ENCODE measurements around the gene NPY5R. TPM values are rescaled to one million over a fixed set of nuclear protein-coding genes. Genes with fewer than 3 reads are reported as not detected.

NPY5R gene
- total RNA-seq, 3 donors from 2014 or later: 0.22 to 1.2 (median 0.25) TPM

- TF ChIP-seq, protein P1, sequence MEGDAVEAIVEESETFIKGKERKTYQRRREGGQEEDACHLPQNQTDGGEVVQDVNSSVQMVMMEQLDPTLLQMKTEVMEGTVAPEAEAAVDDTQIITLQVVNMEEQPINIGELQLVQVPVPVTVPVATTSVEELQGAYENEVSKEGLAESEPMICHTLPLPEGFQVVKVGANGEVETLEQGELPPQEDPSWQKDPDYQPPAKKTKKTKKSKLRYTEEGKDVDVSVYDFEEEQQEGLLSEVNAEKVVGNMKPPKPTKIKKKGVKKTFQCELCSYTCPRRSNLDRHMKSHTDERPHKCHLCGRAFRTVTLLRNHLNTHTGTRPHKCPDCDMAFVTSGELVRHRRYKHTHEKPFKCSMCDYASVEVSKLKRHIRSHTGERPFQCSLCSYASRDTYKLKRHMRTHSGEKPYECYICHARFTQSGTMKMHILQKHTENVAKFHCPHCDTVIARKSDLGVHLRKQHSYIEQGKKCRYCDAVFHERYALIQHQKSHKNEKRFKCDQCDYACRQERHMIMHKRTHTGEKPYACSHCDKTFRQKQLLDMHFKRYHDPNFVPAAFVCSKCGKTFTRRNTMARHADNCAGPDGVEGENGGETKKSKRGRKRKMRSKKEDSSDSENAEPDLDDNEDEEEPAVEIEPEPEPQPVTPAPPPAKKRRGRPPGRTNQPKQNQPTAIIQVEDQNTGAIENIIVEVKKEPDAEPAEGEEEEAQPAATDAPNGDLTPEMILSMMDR (IDR thresholded peaks at IDR 0.05): no peak
- Histone ChIP-seq H3K4me1 (ENCODE audit: low read depth) (peaks cover 7% of the 10 kb centered on the region), H3K4me3 (no peak overlapping the region), H3K36me3 (ENCODE audit: low read depth) (no peaks in the 10 kb centered on the region), H3K9me3 (no peaks in the 10 kb centered on the region)
- DNase-seq: no peak
- intact Hi-C loops (cut with DNase I, micrococcal nuclease): no loop called here
- no peak for ATAC-seq
Measured at GRCh38 chr4:163372029-163372428, 28.3 kb downstream of the NPY5R start.

GRCh38 chr4:163378661-163379060, 35.0 kb downstream of the NPY5R start:
- TF ChIP-seq, protein P1 (IDR thresholded peaks at IDR 0.05): no peak
- intact Hi-C loops (cut with DNase I, micrococcal nuclease): no loop called here
- H3K36me3 ChIP-seq (ENCODE audit: low read depth): no peaks in the 10 kb centered on the region
- H3K9me3 ChIP-seq: no peaks in the 10 kb centered on the region
- ATAC-seq (no peak), DNase-seq (no peak)
- no peak overlapping the region for H3K4me3 ChIP-seq
- H3K4me1 ChIP-seq (ENCODE audit: low read depth): peaks cover 7% of the 10 kb centered on the region

- Histone ChIP-seq H3K4me1 (ENCODE audit: low read depth) (peaks cover 2% of the 10 kb centered on the region), H3K4me3 (no peak overlapping the region), H3K9me3 (no peaks in the 10 kb centered on the region), H3K36me3 (ENCODE audit: low read depth) (no peaks in the 10 kb centered on the region)
- intact Hi-C loops (cut with DNase I, micrococcal nuclease): no loop called here
- ATAC-seq (peak; percentile 86), DNase-seq (peak in 2 of 3 donors; percentile 36 to 47)
- TF ChIP-seq, protein P1 (IDR thresholded peaks at IDR 0.05): no peak
Measured at GRCh38 chr4:163380703-163381102, 37.0 kb downstream of the NPY5R start.

- no peaks in the 10 kb centered on the region for H3K9me3 ChIP-seq
- intact Hi-C loops (cut with DNase I, micrococcal nuclease): no loop called here
- peak in 1 of 3 donors; percentile 29 for DNase-seq
- no peak overlapping the region for H3K4me3 ChIP-seq
- ATAC-seq: peak; percentile 80
- TF ChIP-seq, protein P1 (IDR thresholded peaks at IDR 0.05): no peak
- no peaks in the 10 kb centered on the region for H3K36me3 ChIP-seq (ENCODE audit: low read depth)
- H3K4me1 ChIP-seq (ENCODE audit: low read depth): no peaks in the 10 kb centered on the region
Measured at GRCh38 chr4:163382178-163382869, 38.6 kb downstream of the NPY5R start.

DNA sequence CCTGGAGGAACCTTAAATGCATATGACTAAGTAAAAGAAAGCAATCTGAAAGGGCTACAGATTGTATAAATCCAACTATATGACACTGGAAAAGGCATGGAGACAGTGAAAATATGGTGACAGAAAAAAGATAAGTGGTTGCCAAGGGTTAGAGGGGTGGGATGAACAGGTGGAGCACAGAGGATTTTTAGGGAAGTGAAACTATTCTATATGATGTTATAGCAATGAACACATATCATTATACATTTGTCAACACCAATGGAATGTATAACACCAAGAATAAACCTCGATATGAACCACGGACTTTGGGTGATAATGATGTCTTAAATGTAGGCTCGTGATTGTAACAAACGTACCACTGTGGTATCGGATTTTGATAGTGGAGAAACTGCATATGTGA, 40.7 kb downstream of the NPY5R start:
- ATAC-seq (no peak), DNase-seq (no peak)
- intact Hi-C loops (cut with DNase I, micrococcal nuclease): no loop called here
- H3K4me1 ChIP-seq (ENCODE audit: low read depth): no peaks in the 10 kb centered on the region
- H3K36me3 ChIP-seq (ENCODE audit: low read depth): no peaks in the 10 kb centered on the region
- no peaks in the 10 kb centered on the region for H3K9me3 ChIP-seq
- TF ChIP-seq, protein P1 (IDR thresholded peaks at IDR 0.05): no peak
- no peak overlapping the region for H3K4me3 ChIP-seq

Measured in mucosa of descending colon (tissue), 3 donors.